H9 (cell line): ENCODE data around the gene CUEDC2. TPM values are rescaled to one million over a fixed set of nuclear protein-coding genes. Genes with fewer than 3 reads are reported as not detected.

Experiments used
- DNase-seq: peaks from one replicate; pipeline ENCODE4 v3.0.0-alpha.2; 2017
- H2AFZ ChIP-seq: one replicate; pipeline ENCODE4 v1.6.1; 2013; ENCODE audit warnings: mild to moderate bottlenecking, low read length, control low read depth, moderate library complexity
- H2AK5ac ChIP-seq: 2 replicates; pipeline ENCODE4 v1.6.1; 2013; ENCODE audit warnings: low read length, control low read depth, mixed read lengths; ENCODE audit not compliant: insufficient read length
- H2BK120ac ChIP-seq: one replicate; pipeline ENCODE4 v1.6.1; 2013; ENCODE audit warnings: low read depth, mild to moderate bottlenecking, low read length, control low read depth, inconsistent platforms; ENCODE audit not compliant: poor library complexity, severe bottlenecking
- H2BK12ac ChIP-seq: 2 replicates; pipeline ENCODE4 v1.6.1; 2013; ENCODE audit warnings: low read length, control low read depth, mixed read lengths, low read depth; ENCODE audit not compliant: insufficient read length
- H2BK15ac ChIP-seq: 2 replicates; pipeline ENCODE4 v1.6.1; 2013; ENCODE audit warnings: low read depth, low read length, control low read depth
- H2BK20ac ChIP-seq: one replicate; pipeline ENCODE4 v1.6.1; 2013; ENCODE audit warnings: low read depth, mild to moderate bottlenecking, low read length, control low read depth, inconsistent platforms; ENCODE audit not compliant: poor library complexity, severe bottlenecking
- H2BK5ac ChIP-seq: 2 replicates; pipeline ENCODE4 v1.6.1; 2013; ENCODE audit warnings: low read length, control low read depth, mixed read lengths; ENCODE audit not compliant: insufficient read length
- H3K14ac ChIP-seq: 2 replicates; pipeline ENCODE4 v1.6.1; 2013; ENCODE audit warnings: low read length, control low read depth; ENCODE audit not compliant: insufficient read depth
- H3K18ac ChIP-seq: 2 replicates; pipeline ENCODE4 v1.6.1; 2013; ENCODE audit warnings: low read depth, mild to moderate bottlenecking, mixed read lengths, low read length, control low read depth; ENCODE audit not compliant: insufficient read length
- H3K23ac ChIP-seq: 2 replicates; pipeline ENCODE4 v1.6.1; 2013; ENCODE audit warnings: low read length, control low read depth, mixed read lengths, low read depth; ENCODE audit not compliant: insufficient read length
- H3K23me2 ChIP-seq: 2 replicates; pipeline ENCODE4 v1.6.1; 2013; ENCODE audit warnings: low read depth, mild to moderate bottlenecking, mixed read lengths, low read length, control low read depth; ENCODE audit not compliant: insufficient read length, poor library complexity, severe bottlenecking
- H3K27ac ChIP-seq: 2 replicates; pipeline ENCODE4 v1.5.1; 2013; ENCODE audit warnings: low read length, control low read depth, mixed read lengths, low read depth; ENCODE audit not compliant: insufficient read length
- H3K27me3 ChIP-seq: 2 replicates; pipeline ENCODE4 v1.6.1; 2013; ENCODE audit warnings: low read length, control low read depth, inconsistent platforms; ENCODE audit not compliant: insufficient read depth
- H3K4ac ChIP-seq: 2 replicates; pipeline ENCODE4 v1.6.1; 2013; ENCODE audit warnings: low read depth, mild to moderate bottlenecking, control low read depth, inconsistent platforms, low read length, moderate library complexity
- H3K4me1 ChIP-seq: 2 replicates; pipeline ENCODE4 v1.6.1; 2013; ENCODE audit warnings: low read length, control low read depth, inconsistent platforms; ENCODE audit not compliant: insufficient read depth
- H3K4me2 ChIP-seq: 2 replicates; pipeline ENCODE4 v1.6.1; 2013; ENCODE audit warnings: low read length, control low read depth, mixed read lengths; ENCODE audit not compliant: insufficient read length, insufficient read depth
- H3K56ac ChIP-seq: 2 replicates; pipeline ENCODE4 v1.6.1; 2013; ENCODE audit warnings: low read depth, mild to moderate bottlenecking, mixed read lengths, low read length, control low read depth; ENCODE audit not compliant: insufficient read length
- H3K79me1 ChIP-seq: 2 replicates; pipeline ENCODE4 v1.6.1; 2013; ENCODE audit warnings: low read depth, mild to moderate bottlenecking, moderate library complexity, low read length, control low read depth, inconsistent platforms; ENCODE audit not compliant: insufficient read depth, poor library complexity, severe bottlenecking
- H3K79me2 ChIP-seq: 2 replicates; pipeline ENCODE4 v1.6.1; 2013; ENCODE audit warnings: low read length, control low read depth, inconsistent platforms; ENCODE audit not compliant: insufficient read depth
- H3K9ac ChIP-seq: 2 replicates; pipeline ENCODE4 v1.6.1; 2013; ENCODE audit warnings: low read length, control low read depth, mixed read lengths; ENCODE audit not compliant: insufficient read length; ENCODE audit errors: extremely low read depth
- H3K9me3 ChIP-seq: one replicate; pipeline ENCODE4 v1.6.1; 2013; ENCODE audit warnings: low read depth, low read length, inconsistent platforms; ENCODE audit not compliant: control insufficient read depth
- H3T11ph ChIP-seq: one replicate; pipeline ENCODE4 v1.6.1; 2013; ENCODE audit warnings: mild to moderate bottlenecking, low read length, control low read depth, inconsistent platforms
- H4K20me1 ChIP-seq: one replicate; pipeline ENCODE4 v1.6.1; 2013; ENCODE audit not compliant: control insufficient read depth, insufficient read length, insufficient read depth
- H4K5ac ChIP-seq: 2 replicates; pipeline ENCODE4 v1.6.1; 2013; ENCODE audit warnings: low read depth, mild to moderate bottlenecking, mixed read lengths, low read length, control low read depth; ENCODE audit not compliant: insufficient read length
- H4K8ac ChIP-seq: replicated peaks from 2 replicates; pipeline ENCODE4 v1.6.1; 2013; ENCODE audit warnings: low read length, control low read depth, mixed read lengths, low read depth; ENCODE audit not compliant: insufficient read length
- H4K91ac ChIP-seq: 2 replicates; pipeline ENCODE4 v1.6.1; 2013; ENCODE audit warnings: low read depth, mild to moderate bottlenecking, moderate library complexity, mixed read lengths, low read length, control low read depth; ENCODE audit not compliant: insufficient read length
- H3K27ac Mint-ChIP-seq, 3 experiments: 2 replicates in 2 of 3; 3 replicates in 1 of 3; pipeline ENCODE4 v1.8.0; 2020 to 2021; ENCODE audit warnings: mixed read lengths in 3 of 3, mild to moderate bottlenecking in 1 of 3, moderate library complexity in 1 of 3
- H3K27me3 Mint-ChIP-seq: 2 replicates; pipeline ENCODE4 v1.8.0; 2021; ENCODE audit warnings: low read depth, mild to moderate bottlenecking, moderate library complexity, mixed read lengths
- H3K36me3 Mint-ChIP-seq, 3 experiments: 2 replicates in 2 of 3; 3 replicates in 1 of 3; pipeline ENCODE4 v1.8.0; 2020 to 2021; ENCODE audit warnings: low read depth in 3 of 3, mixed read lengths in 3 of 3; ENCODE audit not compliant: insufficient read depth in 1 of 3
- H3K4me1 Mint-ChIP-seq, 2 experiments: 2 replicates each; pipeline ENCODE4 v1.8.0; 2020; ENCODE audit warnings: mixed read lengths in 2 of 2
- H3K4me3 Mint-ChIP-seq, 2 experiments: 2 replicates in 1 of 2; 3 replicates in 1 of 2; pipeline ENCODE4 v1.8.0; 2020 to 2021; ENCODE audit warnings: mild to moderate bottlenecking in 2 of 2, mixed read lengths in 2 of 2, moderate library complexity in 1 of 2
- H3K9me3 Mint-ChIP-seq, 2 experiments: 2 replicates in 1 of 2; 3 replicates in 1 of 2; pipeline ENCODE4 v1.8.0; 2020; ENCODE audit warnings: mild to moderate bottlenecking in 2 of 2, mixed read lengths in 2 of 2, moderate library complexity in 1 of 2
- WGBS: extraction: QIAGEN DNeasy Blood & Tissue Kit; methylation state at CpG from one replicate; pipeline ENCODE4 v1.1.7; 2013; ENCODE audit warnings: missing lambda C conversion rate, low lambda C conversion rate, mixed read lengths; ENCODE audit not compliant: insufficient read length; ENCODE audit errors: extremely low coverage; 5-methylcytosine and 5-hydroxymethylcytosine counted together
- total RNA-seq: library from RNA; stranded (reverse); gene quantifications from 2 replicates; pipeline ENCODE4 v1.2.1, GENCODE V29; 2021
- TF ChIP-seq, protein P1 (sequence below): fragments of 200-600 bp; sonication (generic); conservative IDR thresholded peaks from 3 replicates; pipeline ENCODE4 v1.8.0; 2021; ENCODE audit warnings: antibody characterized with exemption, mild to moderate bottlenecking

CUEDC2 gene
- total RNA-seq, 1 experiment from 2014 or later = 41.2 TPM

- H3T11ph ChIP-seq = no peak overlapping the region
- peaks cover 2% of the 10 kb centered on the region; the same call in 1 of the 2 replicates for H3K4me1 ChIP-seq
- H3K23me2 ChIP-seq = peaks cover 35% of the 10 kb centered on the region
- H2BK5ac ChIP-seq = no peak overlapping the region
- no peak overlapping the region for H2AK5ac ChIP-seq
- H3K4me1 Mint-ChIP-seq = peaks cover 15 to 25% of the 10 kb centered on the region in 2 experiments
- no peak overlapping the region for H2BK15ac ChIP-seq
- no peaks in the 10 kb centered on the region for H3K79me2 ChIP-seq
- H3K27ac Mint-ChIP-seq = peak overlapping the region; percentile 88 to 99 (median 98); a peak in 6 of 7 replicates
- H4K5ac ChIP-seq = no peak overlapping the region
- H3K36me3 Mint-ChIP-seq = peaks cover 6 to 17% (median 16%) of the 10 kb centered on the region in 3 experiments; a peak in 5 of 7 replicates
- H4K20me1 ChIP-seq = no peaks in the 10 kb centered on the region
- H2BK20ac ChIP-seq = no peak overlapping the region
- H3K4me3 Mint-ChIP-seq = peak overlapping the region; percentile 92 to 97
- H3K23ac ChIP-seq = no peak overlapping the region
- no peak overlapping the region for H3K27ac ChIP-seq
- no peak overlapping the region for H2BK120ac ChIP-seq
- H3K9me3 ChIP-seq = no peaks in the 10 kb centered on the region
- H3K4me2 ChIP-seq = peak overlapping the region; percentile 74
- peak; percentile 39 for DNase-seq
- no peak overlapping the region for H3K18ac ChIP-seq
- TF ChIP-seq, protein P1, sequence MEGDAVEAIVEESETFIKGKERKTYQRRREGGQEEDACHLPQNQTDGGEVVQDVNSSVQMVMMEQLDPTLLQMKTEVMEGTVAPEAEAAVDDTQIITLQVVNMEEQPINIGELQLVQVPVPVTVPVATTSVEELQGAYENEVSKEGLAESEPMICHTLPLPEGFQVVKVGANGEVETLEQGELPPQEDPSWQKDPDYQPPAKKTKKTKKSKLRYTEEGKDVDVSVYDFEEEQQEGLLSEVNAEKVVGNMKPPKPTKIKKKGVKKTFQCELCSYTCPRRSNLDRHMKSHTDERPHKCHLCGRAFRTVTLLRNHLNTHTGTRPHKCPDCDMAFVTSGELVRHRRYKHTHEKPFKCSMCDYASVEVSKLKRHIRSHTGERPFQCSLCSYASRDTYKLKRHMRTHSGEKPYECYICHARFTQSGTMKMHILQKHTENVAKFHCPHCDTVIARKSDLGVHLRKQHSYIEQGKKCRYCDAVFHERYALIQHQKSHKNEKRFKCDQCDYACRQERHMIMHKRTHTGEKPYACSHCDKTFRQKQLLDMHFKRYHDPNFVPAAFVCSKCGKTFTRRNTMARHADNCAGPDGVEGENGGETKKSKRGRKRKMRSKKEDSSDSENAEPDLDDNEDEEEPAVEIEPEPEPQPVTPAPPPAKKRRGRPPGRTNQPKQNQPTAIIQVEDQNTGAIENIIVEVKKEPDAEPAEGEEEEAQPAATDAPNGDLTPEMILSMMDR = no peak
- no peak overlapping the region for H3K14ac ChIP-seq
- no peak overlapping the region for H4K91ac ChIP-seq
- H4K8ac ChIP-seq = no peak overlapping the region
- H3K79me1 ChIP-seq = no peaks in the 10 kb centered on the region
- H3K27me3 ChIP-seq = no peaks in the 10 kb centered on the region
- peak overlapping the region; percentile 18 for H3K9ac ChIP-seq
- H3K27me3 Mint-ChIP-seq = peaks cover 26% of the 10 kb centered on the region
- WGBS = no CpG with 5 or more reads among the region's 21 CpGs
- no peak overlapping the region for H3K4ac ChIP-seq
- no peaks in the 10 kb centered on the region; a peak in 1 of 5 replicates for H3K9me3 Mint-ChIP-seq
- no peak overlapping the region for H2AFZ ChIP-seq
- no peak overlapping the region for H2BK12ac ChIP-seq
- H3K56ac ChIP-seq = no peak overlapping the region
Measured at GRCh38 chr10:102420181-102420713, 12.1 kb downstream of the CUEDC2 start.
